Neuronal stem cell (in vitro differentiated cells): ENCODE data around the gene KLF9.
A peak's percentile ranks its signal among the peaks of the same experiment; 100 is the strongest.

ENCODE experiments used
- DNase-seq: peaks from one replicate; pipeline ENCODE4 v3.0.0-alpha.2; 2013; ENCODE audit warnings: low spot score
- H2AFZ ChIP-seq: one replicate; pipeline ENCODE4 v1.6.1; 2013; ENCODE audit warnings: mild to moderate bottlenecking, low read length, inconsistent platforms
- H2AK5ac ChIP-seq: 2 replicates; pipeline ENCODE4 v1.6.1; 2013; ENCODE audit warnings: low read depth, mild to moderate bottlenecking, inconsistent platforms, low read length, moderate library complexity, mixed read lengths
- H2BK120ac ChIP-seq: 2 replicates; pipeline ENCODE4 v1.6.1; 2013; ENCODE audit warnings: low read depth, mild to moderate bottlenecking, inconsistent platforms, low read length, moderate library complexity, mixed read lengths
- H2BK12ac ChIP-seq: one replicate; pipeline ENCODE4 v1.6.1; 2013; ENCODE audit warnings: low read length, inconsistent platforms
- H2BK15ac ChIP-seq: 2 replicates; pipeline ENCODE4 v1.6.1; 2013; ENCODE audit warnings: mild to moderate bottlenecking, low read length, inconsistent platforms, mixed read lengths
- H2BK5ac ChIP-seq: one replicate; pipeline ENCODE4 v1.6.1; 2013; ENCODE audit warnings: inconsistent platforms, mild to moderate bottlenecking, low read length, moderate library complexity
- H3K14ac ChIP-seq: one replicate; pipeline ENCODE4 v1.6.1; 2013; ENCODE audit warnings: low read length, inconsistent platforms
- H3K18ac ChIP-seq: 2 replicates; pipeline ENCODE4 v1.6.1; 2013; ENCODE audit warnings: low read length, inconsistent platforms
- H3K23ac ChIP-seq: 2 replicates; pipeline ENCODE4 v1.6.1; 2013; ENCODE audit warnings: low read depth, mild to moderate bottlenecking, mixed read lengths, low read length, inconsistent platforms; ENCODE audit not compliant: poor library complexity
- H3K27ac ChIP-seq: replicated peaks from 3 replicates; pipeline ENCODE4 v1.5.1; 2013; ENCODE audit warnings: low read length, inconsistent platforms
- H3K27me3 ChIP-seq, 3 experiments: 2 replicates each; pipeline ENCODE4 v1.6.1; 2013; ENCODE audit warnings: low read length in 3 of 3, mild to moderate bottlenecking in 2 of 3, inconsistent platforms in 1 of 3, low read depth in 1 of 3, mixed read lengths in 1 of 3, moderate library complexity in 1 of 3; ENCODE audit not compliant: control insufficient read depth in 3 of 3, insufficient read depth in 3 of 3
- H3K36me3 ChIP-seq, 2 donors: replicated peaks in 1 of 2; 2 replicates each; pipeline ENCODE4 v1.6.1; 2013; ENCODE audit warnings: low read length in 2 of 2; ENCODE audit not compliant: control insufficient read depth in 2 of 2, insufficient read depth in 2 of 2
- H3K4ac ChIP-seq: 2 replicates; pipeline ENCODE4 v1.6.1; 2013; ENCODE audit warnings: inconsistent platforms, mild to moderate bottlenecking, low read length, moderate library complexity
- H3K4me1 ChIP-seq, 2 donors: 1 replicate in 1 of 2; 2 replicates in 1 of 2; pipeline ENCODE4 v1.6.1; 2013; ENCODE audit warnings: low read length in 2 of 2, low read depth in 1 of 2; ENCODE audit not compliant: control insufficient read depth in 2 of 2, insufficient read depth in 1 of 2
- H3K4me2 ChIP-seq: one replicate; pipeline ENCODE4 v1.6.1; 2013; ENCODE audit warnings: mild to moderate bottlenecking, low read length, inconsistent platforms; ENCODE audit not compliant: insufficient read depth, poor library complexity, severe bottlenecking
- H3K4me3 ChIP-seq, 2 donors: 2 replicates each; pipeline ENCODE4 v1.5.1; 2013; ENCODE audit warnings: low read length in 2 of 2, mild to moderate bottlenecking in 2 of 2, inconsistent platforms in 1 of 2, moderate library complexity in 1 of 2
- H3K79me1 ChIP-seq: one replicate; pipeline ENCODE4 v1.6.1; 2013; ENCODE audit warnings: low read depth, mild to moderate bottlenecking, inconsistent platforms, low read length, moderate library complexity
- H3K9ac ChIP-seq: one replicate; pipeline ENCODE4 v1.6.1; 2013; ENCODE audit warnings: mild to moderate bottlenecking, low read depth, low read length, inconsistent platforms; ENCODE audit not compliant: poor library complexity
- H3K9me3 ChIP-seq, 2 donors: replicated peaks in 1 of 2; 2 replicates each; pipeline versions ENCODE3 to v1.6.1; 2013; ENCODE audit warnings: low read length in 2 of 2, mild to moderate bottlenecking in 2 of 2, inconsistent platforms in 1 of 2, low read depth in 1 of 2, mixed read lengths in 1 of 2, moderate library complexity in 1 of 2; ENCODE audit not compliant: control insufficient read depth in 2 of 2, insufficient read depth in 1 of 2
- H4K8ac ChIP-seq: one replicate; pipeline ENCODE4 v1.6.1; 2013; ENCODE audit warnings: low read depth, mild to moderate bottlenecking, inconsistent platforms, low read length, moderate library complexity
- H4K91ac ChIP-seq: one replicate; pipeline ENCODE4 v1.6.1; 2013; ENCODE audit warnings: low read length, low read depth, mild to moderate bottlenecking, inconsistent platforms; ENCODE audit not compliant: poor library complexity
- WGBS, 2 donors: extraction: QIAGEN DNeasy Blood & Tissue Kit; methylation state at CpG; one replicate each; pipeline ENCODE4 v1.1.7; 2013; ENCODE audit warnings: missing lambda C conversion rate in 2 of 2, mixed read lengths in 1 of 2; ENCODE audit not compliant: insufficient read length in 2 of 2, insufficient replicate concordance in 1 of 2; ENCODE audit errors: extremely low coverage in 2 of 2; 5-methylcytosine and 5-hydroxymethylcytosine counted together

KLF9 gene

DNA sequence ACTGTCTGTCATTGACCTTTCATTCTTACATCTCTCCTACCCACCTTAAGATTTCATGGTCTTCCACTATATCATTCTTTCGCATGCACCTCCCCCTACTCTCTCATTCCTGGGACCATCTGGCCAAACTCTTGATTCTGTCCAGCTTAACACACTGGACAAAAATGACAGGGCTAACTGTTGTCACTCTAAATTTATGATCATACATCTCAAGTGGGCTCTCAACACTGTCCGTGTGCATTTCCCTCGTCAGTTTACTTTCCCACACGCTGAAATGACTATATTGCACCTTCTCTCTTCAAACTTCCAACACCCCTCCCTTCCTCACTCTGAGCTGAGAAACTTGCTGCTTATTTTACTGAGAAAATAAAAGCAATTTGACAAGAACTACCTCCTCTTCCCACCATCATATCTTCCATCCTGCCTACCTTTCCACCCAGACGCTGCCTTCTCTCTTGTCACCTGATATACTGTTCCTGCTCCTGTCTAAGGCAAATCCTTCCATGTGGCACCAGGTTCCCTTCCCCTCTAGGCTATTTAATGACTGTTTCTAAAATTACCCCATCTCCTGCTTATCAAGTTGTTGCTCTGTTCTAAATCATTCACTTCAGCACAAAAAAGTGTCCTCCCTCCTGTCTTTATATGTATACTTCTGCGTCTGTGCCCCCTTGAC, 8.1 kb upstream of the KLF9 start:
- Histone ChIP-seq H3K27ac (no peak overlapping the region), H4K91ac (no peak overlapping the region), H3K4me3 (no peak overlapping the region), H3K27me3 (peaks cover 0 to 40% (median 7%) of the 10 kb centered on the region in 3 experiments), H3K4ac (no peak overlapping the region), H3K9ac (no peak overlapping the region), H2AFZ (no peak overlapping the region), H2BK15ac (no peak overlapping the region), H2BK5ac (no peak overlapping the region), H3K4me2 (no peak overlapping the region), H4K8ac (no peak overlapping the region), H2BK120ac (no peak overlapping the region), H3K18ac (no peak overlapping the region), H2AK5ac (no peak overlapping the region), H3K36me3 (no peaks in the 10 kb centered on the region), H3K9me3 (no peaks in the 10 kb centered on the region), H3K79me1 (no peaks in the 10 kb centered on the region), H2BK12ac (no peak overlapping the region), H3K23ac (no peak overlapping the region), H3K4me1 (peaks cover 17 to 18% of the 10 kb centered on the region in 2 donors), H3K14ac (no peak overlapping the region)
- WGBS, 2 donors: no CpG with 5 or more reads among the region's 6 CpGs
- no peak for DNase-seq

DNA sequence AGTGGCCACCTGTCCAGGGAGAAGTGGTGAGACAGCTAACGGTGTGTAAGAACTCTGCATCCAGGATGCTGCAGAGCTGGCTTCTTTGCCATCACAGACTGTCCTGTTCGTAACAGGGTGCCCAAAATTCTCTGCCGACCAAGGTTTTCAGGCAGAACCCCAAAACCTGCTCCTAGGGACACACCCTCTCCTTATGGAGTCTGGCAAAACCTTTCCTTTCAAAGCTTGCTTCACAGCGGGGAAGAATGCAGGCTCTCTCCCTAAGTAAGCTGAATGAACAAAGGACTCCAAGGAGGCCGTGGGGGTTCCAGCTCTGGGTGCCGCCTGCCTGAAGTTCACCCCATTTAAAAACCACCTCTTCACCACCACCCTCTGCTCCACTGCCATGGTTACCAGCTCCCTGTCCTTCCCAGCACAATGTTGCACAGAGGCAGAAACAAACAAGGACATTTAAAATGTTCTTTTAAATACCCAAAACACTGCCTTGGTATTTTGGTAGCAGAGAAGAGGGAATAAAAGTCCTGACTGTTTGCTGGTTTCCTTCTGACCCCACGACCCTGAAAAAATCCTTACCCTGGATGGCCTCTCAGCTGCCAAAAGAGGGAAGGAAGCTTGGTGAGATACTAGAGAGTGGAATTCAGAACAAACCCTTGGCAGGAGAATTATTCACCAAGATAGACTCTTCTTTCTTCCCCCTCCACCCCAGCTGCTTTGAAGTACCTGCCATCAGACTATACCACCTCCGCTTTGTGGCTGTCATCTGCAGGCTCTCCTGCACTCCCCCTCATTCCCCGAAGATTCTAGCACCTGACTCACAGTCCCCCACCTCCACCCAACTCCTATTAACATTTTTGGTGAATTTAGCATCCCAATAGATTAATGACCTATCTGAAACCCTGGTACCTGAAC, 7.1 kb upstream of the KLF9 start:
- H3K27me3 ChIP-seq: peaks cover 0 to 50% (median 7%) of the 10 kb centered on the region in 3 experiments
- no peak overlapping the region for H2BK12ac ChIP-seq
- no peaks in the 10 kb centered on the region for H3K9me3 ChIP-seq
- H3K4me2 ChIP-seq: peak overlapping the region; percentile 87
- peak overlapping the region; percentile 67 for H2BK5ac ChIP-seq
- H2AK5ac ChIP-seq: peak overlapping the region; percentile 92
- no peak overlapping the region for H2BK120ac ChIP-seq
- peak overlapping the region; percentile 52 for H2BK15ac ChIP-seq
- no peak overlapping the region for H3K9ac ChIP-seq
- H4K8ac ChIP-seq: no peak overlapping the region
- H3K79me1 ChIP-seq: no peaks in the 10 kb centered on the region
- peak overlapping the region; percentile 93 for H3K18ac ChIP-seq
- no peaks in the 10 kb centered on the region for H3K36me3 ChIP-seq
- peak overlapping the region; percentile 96 for H2AFZ ChIP-seq
- no CpG with 5 or more reads among the region's 9 CpGs for WGBS, 2 donors
- no peak overlapping the region for H3K27ac ChIP-seq
- no peak overlapping the region for H3K4ac ChIP-seq
- H3K14ac ChIP-seq: peak overlapping the region; percentile 26
- H3K4me1 ChIP-seq: peaks cover 17 to 18% of the 10 kb centered on the region in 2 donors
- no peak for DNase-seq
- H3K4me3 ChIP-seq: peak overlapping the region in 1 of 2 donors; percentile 55
- H4K91ac ChIP-seq: no peak overlapping the region
- peak overlapping the region; percentile 13 for H3K23ac ChIP-seq

DNA sequence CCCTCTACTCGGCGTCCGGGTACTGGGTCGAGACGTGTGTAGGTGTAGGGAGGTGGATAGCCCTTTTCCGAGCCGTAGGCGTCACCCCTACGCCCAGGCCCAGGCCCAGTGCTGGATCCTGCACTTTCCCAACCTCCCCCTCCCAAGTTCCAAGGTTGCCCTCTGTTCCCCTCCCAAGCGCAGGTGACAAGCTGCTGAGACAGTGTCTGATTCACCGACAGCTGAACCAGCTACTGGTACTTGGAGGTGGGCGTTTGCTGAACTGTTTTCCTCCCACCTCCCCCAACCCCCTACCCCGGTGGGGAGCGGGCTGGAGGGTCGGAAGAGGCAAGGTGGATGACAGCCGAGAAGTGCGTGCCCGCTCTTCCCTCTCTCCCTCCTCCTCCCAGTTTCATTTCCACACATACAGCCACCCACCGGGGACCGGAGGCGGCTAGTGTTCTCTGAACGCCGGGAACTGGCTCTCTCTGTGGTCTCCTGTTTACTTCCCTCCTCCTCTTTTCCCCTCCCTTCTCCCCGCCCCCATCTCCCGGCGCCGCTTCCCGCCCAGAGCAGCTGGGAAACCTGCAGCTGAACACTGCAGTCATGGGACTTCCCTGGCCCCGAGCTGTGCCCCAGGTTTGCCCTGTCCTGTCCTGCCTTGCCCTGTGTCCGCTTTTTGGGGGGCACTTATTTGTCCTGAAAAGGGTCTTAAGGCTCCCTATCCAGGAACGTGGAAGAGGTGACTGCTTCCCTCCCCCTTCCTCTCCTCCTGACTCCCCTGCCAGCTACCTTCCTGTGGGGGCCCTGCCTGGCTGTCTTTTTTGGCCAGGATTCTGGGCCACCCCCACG, 6.2 kb upstream of the KLF9 start:
- H3K23ac ChIP-seq: peak overlapping the region; percentile 66
- H2BK12ac ChIP-seq: no peak overlapping the region
- peak overlapping the region; percentile 94 for H3K18ac ChIP-seq
- WGBS, 2 donors: no CpG with 5 or more reads among the region's 32 CpGs
- H3K14ac ChIP-seq: peak overlapping the region; percentile 26
- peak overlapping the region; percentile 81 for H3K4ac ChIP-seq
- H2BK120ac ChIP-seq: no peak overlapping the region
- H3K4me2 ChIP-seq: peak overlapping the region; percentile 87
- H3K9ac ChIP-seq: peak overlapping the region; percentile 89
- no peaks in the 10 kb centered on the region for H3K79me1 ChIP-seq
- peak overlapping the region; percentile 92 for H2AK5ac ChIP-seq
- peaks cover 0 to 58% (median 9%) of the 10 kb centered on the region in 3 experiments for H3K27me3 ChIP-seq
- peak; percentile 56 for DNase-seq
- peak overlapping the region; percentile 96 for H2AFZ ChIP-seq
- H3K4me1 ChIP-seq: peaks cover 17 to 18% of the 10 kb centered on the region in 2 donors
- H2BK5ac ChIP-seq: peak overlapping the region; percentile 67
- no peak overlapping the region for H4K91ac ChIP-seq
- H2BK15ac ChIP-seq: peak overlapping the region; percentile 52
- H4K8ac ChIP-seq: no peak overlapping the region
- peak overlapping the region; percentile 67 for H3K27ac ChIP-seq
- no peaks in the 10 kb centered on the region for H3K36me3 ChIP-seq
- peak overlapping the region; percentile 55 to 83 for H3K4me3 ChIP-seq
- no peaks in the 10 kb centered on the region for H3K9me3 ChIP-seq
